Endothelial cell of umbilical vein (primary cell): ENCODE measurements around the gene COL4A1. TPM values are rescaled to one million over a fixed set of nuclear protein-coding genes. Genes with fewer than 3 reads are reported as not detected.

Experiments used
- BruUV-seq: library from RNA; stranded (reverse); fragments of 400-500 nt; replicated peaks from 2 replicates; lab custom pipeline; 2021; lab: Mats Ljungman, UMichigan
- CTCF ChIA-PET: fragments of 300-600, 350-600 bp; sonication (Branson Sonifier 250); formaldehyde crosslinking; loops from one replicate; lab custom pipeline; 2021; ENCODE audit warnings: antibody characterized with exemption, inconsistent platforms; lab: Charles Lee
- POLR2A ChIA-PET: fragments of 300-600, 350-600 bp; sonication (Branson Sonifier 250); formaldehyde crosslinking; loops from one replicate; lab custom pipeline; 2021; ENCODE audit warnings: antibody characterized with exemption, inconsistent platforms; lab: Charles Lee
- DNase-seq: peaks from one replicate; pipeline ENCODE4 v3.0.0-alpha.2; 2011; ENCODE audit warnings: low read depth, low spot score
- FAIRE-seq: peaks from 2 replicates; lab custom pipeline; 2011; peaks lifted over from hg19 to GRCh38; lab: Jason Lieb, UNC
- H2AFZ ChIP-seq: 2 replicates; pipeline ENCODE4 v1.6.0; 2012; ENCODE audit warnings: low read depth, low read length, control low read depth, inconsistent platforms
- H3K27ac ChIP-seq: 2 replicates; pipeline ENCODE4 v1.5.1; 2011; ENCODE audit warnings: low read depth, mild to moderate bottlenecking, control low read depth, low read length, moderate library complexity; ENCODE audit not compliant: insufficient read depth
- H3K27me3 ChIP-seq, 2 experiments: 2 replicates each; pipeline versions ENCODE4 v1.6.0 to v1.6.1; 2011; ENCODE audit warnings: low read length in 2 of 2, mixed read lengths in 1 of 2; ENCODE audit not compliant: control insufficient read depth in 2 of 2, insufficient read depth in 2 of 2
- H3K36me3 ChIP-seq, 2 experiments: 2 replicates in 1 of 2; 3 replicates in 1 of 2; pipeline ENCODE4 v1.5.1; 2011; ENCODE audit warnings: low read length in 2 of 2, mild to moderate bottlenecking in 1 of 2, moderate library complexity in 1 of 2; ENCODE audit not compliant: control insufficient read depth in 2 of 2, insufficient read depth in 2 of 2; ENCODE audit errors: extremely low read depth in 1 of 2
- H3K4me1 ChIP-seq: 3 replicates; pipeline ENCODE4 v1.5.1; 2011; ENCODE audit warnings: mild to moderate bottlenecking, low read length; ENCODE audit not compliant: control insufficient read depth, insufficient read depth; ENCODE audit errors: extremely low read depth
- H3K4me2 ChIP-seq: 2 replicates; pipeline ENCODE4 v1.6.1; 2011; ENCODE audit warnings: low read length, control low read depth, mixed read lengths; ENCODE audit not compliant: insufficient read depth
- H3K4me3 ChIP-seq, 3 experiments: fragments of 200-600 bp in 1 of 3; sonication (generic), shearing (Covaris generic) in 1 of 3; replicated peaks in 1 of 3; 2 replicates each; pipeline ENCODE4 v1.5.1; 2011 to 2016; ENCODE audit warnings: control low read depth in 3 of 3, low read length in 3 of 3, mild to moderate bottlenecking in 2 of 3, inconsistent platforms in 1 of 3, low read depth in 1 of 3, moderate library complexity in 1 of 3; ENCODE audit not compliant: insufficient read depth in 1 of 3
- H3K79me2 ChIP-seq: 2 replicates; pipeline ENCODE4 v1.6.0; 2012; ENCODE audit warnings: low read length, inconsistent platforms; ENCODE audit not compliant: control insufficient read depth, insufficient read depth
- H3K9ac ChIP-seq: replicated peaks from 2 replicates; pipeline ENCODE3; 2011; ENCODE audit warnings: low read length, control low read depth; ENCODE audit not compliant: insufficient read depth; ENCODE audit errors: extremely low read depth
- H3K9me1 ChIP-seq: replicated peaks from 3 replicates; pipeline ENCODE4 v1.6.0; 2011; ENCODE audit warnings: mild to moderate bottlenecking, low read length; ENCODE audit not compliant: control insufficient read depth, insufficient read depth; ENCODE audit errors: extremely low read depth
- H3K9me3 ChIP-seq: replicated peaks from 2 replicates; pipeline ENCODE4 v1.5.1; 2012; ENCODE audit warnings: low read length, inconsistent platforms; ENCODE audit not compliant: control insufficient read depth, insufficient read depth
- H4K20me1 ChIP-seq: replicated peaks from 2 replicates; pipeline ENCODE3; 2011; ENCODE audit warnings: mild to moderate bottlenecking, low read length; ENCODE audit not compliant: control insufficient read depth, insufficient read depth; ENCODE audit errors: extremely low read depth
- CTCF ChIP-seq, 2 donors: IDR thresholded peaks; 1 replicate in 1 of 2; 2 replicates in 1 of 2; pipeline ENCODE4 v1.5.1; 2011; ENCODE audit warnings: low read length in 2 of 2, mild to moderate bottlenecking in 2 of 2, moderate library complexity in 2 of 2, control low read depth in 1 of 2, inconsistent platforms in 1 of 2, low read depth in 1 of 2; ENCODE audit not compliant: insufficient read depth in 1 of 2; ENCODE audit errors: extremely low read depth in 1 of 2
- EZH2 ChIP-seq: IDR thresholded peaks from 2 replicates; pipeline ENCODE4 v1.6.1; 2012; ENCODE audit warnings: borderline replicate concordance, low read depth, mild to moderate bottlenecking, moderate library complexity, low read length, inconsistent platforms; ENCODE audit not compliant: severe bottlenecking
- FOS ChIP-seq: IDR thresholded peaks from 2 replicates; pipeline ENCODE4 v1.6.1; 2011; ENCODE audit warnings: mild to moderate bottlenecking, low read length, moderate library complexity, borderline replicate concordance; ENCODE audit not compliant: insufficient read depth
- GATA2 ChIP-seq: IDR thresholded peaks from 2 replicates; pipeline ENCODE4 v1.7.0; 2011; ENCODE audit warnings: low read depth, mild to moderate bottlenecking, moderate library complexity, mixed read lengths, low read length; ENCODE audit not compliant: insufficient read length, insufficient read depth
- JUN ChIP-seq: IDR thresholded peaks from 2 replicates; pipeline ENCODE4 v1.6.1; 2011; ENCODE audit warnings: borderline replicate concordance, low read depth; ENCODE audit not compliant: insufficient read length, insufficient read depth
- MAX ChIP-seq: IDR thresholded peaks from 2 replicates; pipeline ENCODE4 v1.6.1; 2011; ENCODE audit not compliant: insufficient read depth, insufficient read length
- MYC ChIP-seq: IDR thresholded peaks from one replicate; pipeline ENCODE4 v1.6.1; 2011; ENCODE audit warnings: mild to moderate bottlenecking, low read depth, low read length
- POLR2A ChIP-seq: IDR thresholded peaks from 2 replicates; pipeline ENCODE4 v1.6.1; 2012; ENCODE audit warnings: low read depth, mild to moderate bottlenecking, control low read depth, low read length
- POLR2AphosphoS5 ChIP-seq: IDR thresholded peaks from 2 replicates; pipeline ENCODE4 v1.6.1; 2012; ENCODE audit warnings: low read depth, mild to moderate bottlenecking, control low read depth, low read length, moderate library complexity; ENCODE audit not compliant: insufficient read depth
- dilution Hi-C: fragments of 300-500 bp; cut with MboI; formaldehyde crosslinking; loops from one replicate; pipeline ENCODE4 v1.15.0; 2019; ENCODE audit warnings: low sequenced_read_pairs; ENCODE audit not compliant: extremely low pct_ligation_motif_present
- intact Hi-C: fragments of 100-400 bp; cut with micrococcal nuclease; formaldehyde crosslinking; loops from one replicate; pipeline ENCODE4 v1.10.0; 2022
- polyA plus RNA-seq, 4 experiments: library from polyadenylated mRNA; depleted of rRNA in 3 of 4; stranded (reverse) in 3 of 4; unstranded in 1 of 4; fragments of >200 nt; gene quantifications; 2 replicates each; pipeline versions ENCODE4 v1.2.1 to v1.2.3, GENCODE V29; 2011 to 2012; ENCODE audit warnings: missing spikeins in 1 of 4
- total RNA-seq: library from RNA; stranded (reverse); gene quantifications from 2 replicates; pipeline ENCODE4 v1.2.3, GENCODE V29; 2021

Gene COL4A1
- total and polyA plus RNA-seq, 2 donors (not counting 3 experiments of a cell fraction or from before 2014, with no cell fraction given) = 384 to 1,119 TPM

GRCh38 chr13:110254151-110254679 lies 52.7 kb downstream of the COL4A1 start:
- peaks cover 32% of the 10 kb centered on the region for H3K79me2 ChIP-seq
- no peak for TF ChIP-seq GATA2
- TF ChIP-seq POLR2A = no peak
- TF ChIP-seq EZH2 = no peak
- no peak for TF ChIP-seq MAX
- TF ChIP-seq JUN = no peak
- no peak for TF ChIP-seq CTCF (IDR thresholded peaks at IDR 0.05; ENCODE audit: extremely low read depth in 1 of 2, insufficient read depth in 1 of 2, low read depth in 1 of 2, low read length in 2 of 2)
- TF ChIP-seq POLR2AphosphoS5 = no peak
- TF ChIP-seq MYC = no peak
- TF ChIP-seq FOS = no peak
- H3K9me3 ChIP-seq = no peaks in the 10 kb centered on the region
- no peak overlapping the region for H2AFZ ChIP-seq
- no peak overlapping the region for H3K27ac ChIP-seq
- dilution Hi-C loops = no loop called here
- no TSS peak for BruUV-seq
- H3K9me1 ChIP-seq = no peaks in the 10 kb centered on the region
- H4K20me1 ChIP-seq = no peaks in the 10 kb centered on the region
- ChIA-PET CTCF (no interaction called here), POLR2A (no interaction called here)
- FAIRE-seq = no peak
- H3K4me2 ChIP-seq = no peak overlapping the region
- DNase-seq = no peak
- H3K9ac ChIP-seq = no peak overlapping the region
- H3K27me3 ChIP-seq = no peaks in the 10 kb centered on the region
- intact Hi-C loops = no loop called here
- peaks cover 2 to 3% of the 10 kb centered on the region in 2 experiments for H3K36me3 ChIP-seq
- H3K4me1 ChIP-seq = peaks cover 27% of the 10 kb centered on the region
- H3K4me3 ChIP-seq = no peak overlapping the region
